Measurements from ENCODE around the gene SLC10A6. TPM values are rescaled to one million over a fixed set of nuclear protein-coding genes. Genes with fewer than 3 reads are reported as not detected.

SLC10A6 gene
- total and polyA plus RNA-seq, 9 of the 15 experiments (the other 6 are each of a cell fraction or from before 2014, with no cell fraction given), result not detected

DNA sequence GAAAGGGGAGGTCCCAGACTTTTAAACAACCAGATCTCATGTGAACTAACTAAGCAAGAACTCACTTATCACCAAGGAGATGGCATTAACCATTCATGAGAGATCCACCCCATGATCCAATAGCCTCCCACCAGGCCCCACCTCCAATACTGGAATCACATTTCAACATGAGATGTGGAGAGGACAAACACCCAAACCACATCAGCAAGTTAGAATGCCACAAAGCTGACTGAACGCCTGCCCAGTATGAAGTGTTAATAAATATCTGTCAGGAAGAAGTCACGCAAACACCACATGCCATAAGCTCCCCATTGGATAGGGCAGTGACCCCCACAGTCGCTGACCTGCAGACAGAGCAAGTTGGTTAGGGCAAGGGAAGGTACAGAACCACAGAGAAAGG lies 14.3 kb downstream of the SLC10A6 start (continued):
- TF ChIP-seq KAT8 (IDR thresholded peaks at IDR 0.05; ENCODE audit: low read depth), result no peak
- no peak for TF ChIP-seq LARP7 (IDR thresholded peaks at IDR 0.05)
- TF ChIP-seq MIER1 (IDR thresholded peaks at IDR 0.05; ENCODE audit: low read depth), result no peak
- no peak for TF ChIP-seq ZNF384 (IDR thresholded peaks at IDR 0.05; ENCODE audit: low read depth, low read length)
- TF ChIP-seq ZC3H11A (IDR thresholded peaks at IDR 0.05; ENCODE audit: low read depth, low read length), result no peak
- no peak for TF ChIP-seq HDAC2 (IDR thresholded peaks at IDR 0.05)
- TF ChIP-seq, protein P1, sequence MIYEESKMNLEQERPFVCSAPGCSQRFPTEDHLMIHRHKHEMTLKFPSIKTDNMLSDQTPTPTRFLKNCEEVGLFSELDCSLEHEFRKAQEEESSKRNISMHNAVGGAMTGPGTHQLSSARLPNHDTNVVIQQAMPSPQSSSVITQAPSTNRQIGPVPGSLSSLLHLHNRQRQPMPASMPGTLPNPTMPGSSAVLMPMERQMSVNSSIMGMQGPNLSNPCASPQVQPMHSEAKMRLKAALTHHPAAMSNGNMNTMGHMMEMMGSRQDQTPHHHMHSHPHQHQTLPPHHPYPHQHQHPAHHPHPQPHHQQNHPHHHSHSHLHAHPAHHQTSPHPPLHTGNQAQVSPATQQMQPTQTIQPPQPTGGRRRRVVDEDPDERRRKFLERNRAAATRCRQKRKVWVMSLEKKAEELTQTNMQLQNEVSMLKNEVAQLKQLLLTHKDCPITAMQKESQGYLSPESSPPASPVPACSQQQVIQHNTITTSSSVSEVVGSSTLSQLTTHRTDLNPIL (CRISPR knock-in tag; IDR thresholded peaks at IDR 0.05), result no peak
- no peak for TF ChIP-seq L3MBTL2 (IDR thresholded peaks at IDR 0.05)
- TF ChIP-seq, protein P2, sequence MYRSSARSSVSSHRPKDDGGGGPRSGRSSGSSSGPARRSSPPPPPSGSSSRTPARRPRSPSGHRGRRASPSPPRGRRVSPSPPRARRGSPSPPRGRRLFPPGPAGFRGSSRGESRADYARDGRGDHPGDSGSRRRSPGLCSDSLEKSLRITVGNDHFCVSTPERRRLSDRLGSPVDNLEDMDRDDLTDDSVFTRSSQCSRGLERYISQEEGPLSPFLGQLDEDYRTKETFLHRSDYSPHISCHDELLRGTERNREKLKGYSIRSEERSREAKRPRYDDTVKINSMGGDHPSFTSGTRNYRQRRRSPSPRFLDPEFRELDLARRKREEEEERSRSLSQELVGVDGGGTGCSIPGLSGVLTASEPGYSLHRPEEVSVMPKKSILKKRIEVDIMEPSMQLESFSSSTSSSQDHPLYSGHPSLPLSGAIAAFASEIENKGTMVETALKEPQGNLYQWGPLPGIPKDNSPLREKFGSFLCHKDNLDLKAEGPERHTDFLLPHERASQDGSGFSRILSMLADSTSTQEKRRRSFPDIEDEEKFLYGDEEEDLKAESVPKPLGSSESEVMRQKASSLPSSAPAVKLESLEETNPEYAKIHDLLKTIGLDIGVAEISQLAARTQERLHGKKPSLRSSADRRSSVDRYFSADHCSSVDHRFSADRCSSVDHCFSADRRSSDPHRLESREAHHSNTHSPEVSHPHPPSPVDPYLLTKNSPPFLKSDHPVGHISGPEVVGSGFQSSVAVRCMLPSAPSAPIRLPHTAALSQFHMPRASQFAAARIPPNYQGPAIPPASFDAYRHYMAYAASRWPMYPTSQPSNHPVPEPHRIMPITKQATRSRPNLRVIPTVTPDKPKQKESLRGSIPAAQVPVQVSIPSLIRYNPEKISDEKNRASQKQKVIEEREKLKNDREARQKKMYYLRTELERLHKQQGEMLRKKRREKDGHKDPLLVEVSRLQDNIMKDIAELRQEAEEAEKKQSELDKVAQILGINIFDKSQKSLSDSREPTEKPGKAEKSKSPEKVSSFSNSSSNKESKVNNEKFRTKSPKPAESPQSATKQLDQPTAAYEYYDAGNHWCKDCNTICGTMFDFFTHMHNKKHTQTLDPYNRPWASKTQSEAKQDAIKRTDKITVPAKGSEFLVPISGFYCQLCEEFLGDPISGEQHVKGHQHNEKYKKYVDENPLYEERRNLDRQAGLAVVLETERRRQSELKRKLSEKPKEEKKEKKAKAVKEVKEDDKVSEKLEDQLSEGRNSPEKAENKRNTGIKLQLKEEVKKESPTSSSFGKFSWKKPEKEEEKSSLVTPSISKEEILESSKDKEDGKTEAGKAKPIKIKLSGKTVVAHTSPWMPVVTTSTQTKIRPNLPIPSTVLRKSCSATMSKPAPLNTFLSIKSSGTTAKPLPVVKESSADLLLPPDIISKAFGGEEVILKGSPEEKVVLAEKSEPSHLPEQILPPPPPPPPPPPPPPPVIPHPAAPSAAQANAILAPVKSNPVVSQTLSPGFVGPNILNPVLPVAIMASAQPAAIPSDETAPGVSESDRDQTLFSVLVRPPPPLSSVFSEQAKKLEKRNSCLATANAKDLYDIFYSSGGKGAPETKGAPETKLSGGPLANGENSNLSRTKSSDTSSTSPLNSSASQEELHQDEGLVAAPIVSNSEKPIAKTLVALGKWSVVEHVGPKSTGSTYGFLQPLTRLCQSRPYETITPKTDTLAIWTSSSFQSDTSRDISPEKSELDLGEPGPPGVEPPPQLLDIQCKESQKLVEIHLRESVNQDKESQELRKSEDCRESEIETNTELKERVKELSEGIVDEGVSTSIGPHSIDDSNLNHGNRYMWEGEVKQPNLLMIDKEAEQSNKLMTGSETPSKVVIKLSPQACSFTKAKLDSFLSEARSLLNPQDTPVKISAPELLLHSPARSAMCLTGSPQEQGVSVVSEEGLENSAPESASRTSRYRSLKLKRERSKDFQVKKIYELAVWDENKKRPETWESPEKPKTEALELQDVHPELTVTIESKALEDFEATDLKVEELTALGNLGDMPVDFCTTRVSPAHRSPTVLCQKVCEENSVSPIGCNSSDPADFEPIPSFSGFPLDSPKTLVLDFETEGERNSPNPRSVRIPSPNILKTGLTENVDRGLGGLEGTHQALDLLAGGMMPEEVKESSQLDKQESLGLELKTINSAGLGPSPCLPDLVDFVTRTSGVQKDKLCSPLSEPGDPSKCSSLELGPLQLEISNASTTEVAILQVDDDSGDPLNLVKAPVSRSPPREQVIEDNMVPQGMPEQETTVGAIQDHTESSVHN (IDR thresholded peaks at IDR 0.05; ENCODE audit: borderline replicate concordance in 1 of 2, low read depth in 1 of 2), result no peak
- TF ChIP-seq SNIP1 (IDR thresholded peaks at IDR 0.05; ENCODE audit: low read depth), result no peak
